ENCODE results near the gene HIF1AN. TPM values are rescaled to one million over a fixed set of nuclear protein-coding genes. Genes with fewer than 3 reads are reported as not detected.

Gene HIF1AN
- total and polyA plus RNA-seq, 11 donors, result 8.2 to 61.8 (median 46.4) TPM

DNA sequence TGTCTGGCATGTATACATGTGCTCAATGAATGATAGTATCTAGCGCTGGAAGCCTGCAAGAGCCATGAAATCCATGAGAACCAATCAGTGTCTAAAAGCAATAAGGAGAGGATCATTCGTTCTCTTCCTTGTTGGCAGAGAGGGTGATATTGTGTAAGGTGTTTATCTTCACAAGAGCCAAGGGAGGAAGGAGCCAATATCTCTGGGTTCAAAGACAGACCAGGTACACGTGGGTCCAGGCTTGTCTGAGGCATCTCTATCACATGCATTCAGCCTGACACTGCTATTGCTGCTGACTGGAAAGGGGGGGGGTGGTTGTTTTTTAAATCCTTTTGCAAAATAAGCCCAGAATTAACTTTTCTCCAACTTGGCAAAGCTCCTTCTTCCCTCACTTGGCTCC, 20.1 kb upstream of the HIF1AN start:
- no peak for TF ChIP-seq POLR2A (IDR thresholded peaks at IDR 0.05)
- TF ChIP-seq, protein P1, sequence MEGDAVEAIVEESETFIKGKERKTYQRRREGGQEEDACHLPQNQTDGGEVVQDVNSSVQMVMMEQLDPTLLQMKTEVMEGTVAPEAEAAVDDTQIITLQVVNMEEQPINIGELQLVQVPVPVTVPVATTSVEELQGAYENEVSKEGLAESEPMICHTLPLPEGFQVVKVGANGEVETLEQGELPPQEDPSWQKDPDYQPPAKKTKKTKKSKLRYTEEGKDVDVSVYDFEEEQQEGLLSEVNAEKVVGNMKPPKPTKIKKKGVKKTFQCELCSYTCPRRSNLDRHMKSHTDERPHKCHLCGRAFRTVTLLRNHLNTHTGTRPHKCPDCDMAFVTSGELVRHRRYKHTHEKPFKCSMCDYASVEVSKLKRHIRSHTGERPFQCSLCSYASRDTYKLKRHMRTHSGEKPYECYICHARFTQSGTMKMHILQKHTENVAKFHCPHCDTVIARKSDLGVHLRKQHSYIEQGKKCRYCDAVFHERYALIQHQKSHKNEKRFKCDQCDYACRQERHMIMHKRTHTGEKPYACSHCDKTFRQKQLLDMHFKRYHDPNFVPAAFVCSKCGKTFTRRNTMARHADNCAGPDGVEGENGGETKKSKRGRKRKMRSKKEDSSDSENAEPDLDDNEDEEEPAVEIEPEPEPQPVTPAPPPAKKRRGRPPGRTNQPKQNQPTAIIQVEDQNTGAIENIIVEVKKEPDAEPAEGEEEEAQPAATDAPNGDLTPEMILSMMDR (IDR thresholded peaks at IDR 0.05), result no peak
- DNase-seq (no peak), ATAC-seq (no peak)
- Histone ChIP-seq H3K4me1 (peaks cover 0 to 19% (median 10%) of the 10 kb centered on the region in 12 donors), H3K27ac (no peak overlapping the region), H3K36me3 (peaks cover 0 to 38% (median 19%) of the 10 kb centered on the region in 9 donors), H3K27me3 (peaks cover 0 to 5% (median 0%) of the 10 kb centered on the region in 9 donors), H3K9me3 (no peaks in the 10 kb centered on the region), H3K4me3 (no peak overlapping the region)
- WGBS, 4 donors, result 85 to 98% (median 90%) methylated on average over 3 of the region's 3 CpGs
- intact Hi-C loops (cut with DNase I), result loop anchor here in 8 of 10 donors (5.0 to 10.0 kb wide), 6 partner anchors 33 to 211 kb away; partner anchors contain the start of gene PKD2L1 (in 1 of the 8)

DNA sequence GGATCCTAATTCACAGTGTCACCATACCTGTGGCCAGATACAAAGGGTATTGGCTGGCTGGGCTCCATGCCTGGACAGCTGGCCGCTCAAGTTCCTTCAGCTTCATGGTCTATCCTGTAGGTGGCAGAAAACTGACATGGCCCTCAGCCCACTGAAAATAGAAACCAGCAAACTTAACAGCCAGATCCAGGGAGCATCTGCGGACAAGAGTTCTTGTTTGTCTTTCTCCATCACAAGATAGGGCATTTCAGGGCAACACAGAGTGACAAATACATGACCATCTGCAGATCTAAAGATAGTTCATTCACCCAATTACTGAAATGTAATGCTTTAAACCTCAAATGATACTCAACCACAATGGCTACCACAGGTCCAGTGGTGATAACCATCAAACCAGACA, 18.9 kb upstream of the HIF1AN start:
- Histone ChIP-seq H3K4me3 (no peak overlapping the region), H3K27ac (no peak overlapping the region), H3K27me3 (peaks cover 0 to 5% (median 0%) of the 10 kb centered on the region in 9 donors), H3K9me3 (no peaks in the 10 kb centered on the region), H3K4me1 (peaks cover 0 to 18% (median 10%) of the 10 kb centered on the region in 12 donors), H3K36me3 (peaks cover 0 to 27% (median 13%) of the 10 kb centered on the region in 9 donors)
- ATAC-seq, result no peak
- DNase-seq, result no peak
- no peak for TF ChIP-seq POLR2A (IDR thresholded peaks at IDR 0.05)
- TF ChIP-seq, protein P1 (IDR thresholded peaks at IDR 0.05), result peak in 3 of 12 donors; percentile 6 to 18 (median 10)
- intact Hi-C loops (cut with DNase I), result loop anchor here in 8 of 10 donors (5.0 to 10.0 kb wide), 6 partner anchors 35 to 212 kb away; partner anchors contain the start of gene PKD2L1 (in 1 of the 8)
- WGBS, 4 donors, result 75 to 89% (median 84%) methylated on average over 2 of the region's 2 CpGs

DNA sequence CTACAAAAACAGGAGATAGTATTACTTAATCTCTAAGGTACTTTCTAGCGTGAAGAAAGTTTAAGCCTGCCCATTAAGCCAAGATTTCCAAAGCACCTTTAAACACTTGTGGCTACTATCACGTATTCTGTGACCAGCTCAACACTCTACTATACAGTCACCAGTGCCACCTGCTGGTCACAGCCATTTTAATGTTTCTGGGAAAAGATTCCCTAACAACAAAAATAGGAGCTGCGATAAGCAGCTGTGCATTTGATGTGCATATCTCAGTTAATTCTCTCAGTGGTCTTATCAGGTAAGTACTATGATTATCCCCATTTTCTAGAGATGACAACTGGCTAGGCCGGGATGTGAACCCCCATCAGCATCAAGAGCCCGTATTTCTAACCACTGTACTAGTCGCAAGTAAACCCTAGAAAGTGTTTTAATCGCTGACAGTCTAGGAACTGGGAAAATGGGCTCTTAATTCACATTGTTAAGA, 16.9 kb upstream of the HIF1AN start:
- Histone ChIP-seq H3K36me3 (peaks cover 0 to 30% (median 17%) of the 10 kb centered on the region in 9 donors), H3K27ac (peak overlapping the region in 8 of 12 donors; percentile 36 to 75 (median 68)), H3K4me3 (peak overlapping the region; percentile 52 to 82 (median 60)), H3K4me1 (peaks cover 0 to 18% (median 10%) of the 10 kb centered on the region in 12 donors), H3K9me3 (no peaks in the 10 kb centered on the region), H3K27me3 (peaks cover 0 to 5% (median 0%) of the 10 kb centered on the region in 9 donors)
- TF ChIP-seq, protein P1 (IDR thresholded peaks at IDR 0.05), result peak; percentile 51 to 76 (median 66)
- no peak for TF ChIP-seq POLR2A (IDR thresholded peaks at IDR 0.05)
- DNase-seq, result peak in 4 of 5 donors; percentile 46 to 72 (median 52)
- 7 to 18% (median 8%) methylated on average over 7 of the region's 7 CpGs for WGBS, 4 donors
- intact Hi-C loops (cut with DNase I), result loop anchor here in 8 of 10 donors (2.0 to 10.0 kb wide), 8 partner anchors 36 to 214 kb away; partner anchors contain the start of gene PKD2L1 (in 1 of the 8)
- ATAC-seq, result peak; percentile 53 to 79 (median 69)

DNA sequence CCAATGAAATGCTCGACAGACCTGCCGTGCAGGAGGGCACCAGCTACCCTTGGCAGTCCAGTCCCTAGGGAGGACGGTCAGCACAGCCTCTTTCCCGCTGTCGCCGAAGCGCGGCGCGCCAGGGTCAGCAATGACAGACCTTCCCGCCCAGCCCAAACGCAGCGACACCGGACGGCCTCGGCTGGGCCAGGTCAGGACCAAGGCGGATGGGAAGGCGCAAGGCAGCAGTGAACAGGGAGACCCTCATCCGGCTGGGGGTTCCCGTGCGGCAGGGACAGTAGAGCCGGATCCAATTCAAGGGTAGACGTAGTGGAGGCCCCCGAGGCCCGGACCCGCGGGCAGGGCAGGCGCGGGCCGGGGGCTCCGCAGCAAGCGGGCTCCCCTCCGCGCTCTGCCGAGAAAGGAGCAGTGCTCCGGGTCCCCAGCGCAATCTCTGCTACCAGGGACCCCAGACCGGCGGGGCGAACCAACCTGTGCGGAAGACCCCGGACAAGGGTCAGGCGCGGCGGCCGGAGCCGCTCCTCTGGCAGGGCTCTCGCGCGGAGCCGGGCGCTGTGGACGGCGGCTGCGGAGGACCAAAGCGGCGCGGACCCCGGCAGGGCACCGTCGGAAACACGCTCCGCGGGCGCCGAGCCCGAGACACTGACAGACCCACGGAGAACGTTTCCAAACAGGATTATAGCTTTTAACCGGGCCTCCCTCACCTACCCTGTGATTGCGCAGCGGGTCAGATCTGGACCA, 16.3 kb upstream of the HIF1AN start, which contains the start of gene SEC31B:
TSS of gene SEC31B (minus strand) at position 551 of the 741 bp plus-strand sequence. CDS start 2,909 bp downstream, outside the sequence.
- ATAC-seq, result peak; percentile 77 to 89 (median 80)
- H3K36me3 ChIP-seq, result peaks cover 0 to 37% (median 24%) of the 10 kb centered on the region in 9 donors
- H3K4me3 ChIP-seq, result peak within 1 kb of the TSS; percentile 52 to 82 (median 60)
- no peaks in the 10 kb centered on the region for H3K9me3 ChIP-seq
- TF ChIP-seq, protein P1 (IDR thresholded peaks at IDR 0.05), result no peak
- TF ChIP-seq POLR2A (IDR thresholded peaks at IDR 0.05), result peak in 1 of 2 donors; percentile 25
- intact Hi-C loops (cut with DNase I), result loop anchor here in 9 of 10 donors (2.0 to 10.0 kb wide), 8 partner anchors 37 to 215 kb away; partner anchors contain the start of gene PKD2L1 (in 1 of the 9)
- H3K4me1 ChIP-seq, result peaks cover 0 to 18% (median 10%) of the 10 kb centered on the region in 12 donors
- WGBS, 4 donors, result 6 to 13% (median 7%) methylated on average over 30 to 72 of the region's 72 CpGs
- peak within 1 kb of the TSS in 10 of 12 donors; percentile 36 to 75 (median 61) for H3K27ac ChIP-seq
- peak; percentile 44 to 73 (median 60) for DNase-seq
- peaks cover 0 to 5% (median 0%) of the 10 kb centered on the region in 9 donors for H3K27me3 ChIP-seq
